Duodenal mucosa (tissue), 2 donors: ENCODE results near the gene PLEKHA5.
"Not testable (repeated sequence)": the region's sequence is repeated elsewhere in the genome, so short reads cannot be mapped to it uniquely, and the experiment has no call there.

Experiments used
- H3K27ac ChIP-seq: one replicate; pipeline ENCODE4 v1.7.0; 2013; ENCODE audit warnings: low read depth, low read length
- H3K27me3 ChIP-seq, 2 donors: one replicate each; pipeline ENCODE4 v1.7.0; 2013; ENCODE audit warnings: low read length in 2 of 2, control low read depth in 1 of 2; ENCODE audit not compliant: insufficient read depth in 2 of 2, control insufficient read depth in 1 of 2
- H3K36me3 ChIP-seq, 2 donors: one replicate each; pipeline ENCODE4 v1.7.0; 2013; ENCODE audit warnings: low read length in 2 of 2, control low read depth in 1 of 2; ENCODE audit not compliant: insufficient read depth in 2 of 2, control insufficient read depth in 1 of 2
- H3K4me1 ChIP-seq, 2 donors: one replicate each; pipeline ENCODE4 v1.7.0; 2013; ENCODE audit warnings: low read length in 2 of 2, control low read depth in 1 of 2; ENCODE audit not compliant: insufficient read depth in 2 of 2, control insufficient read depth in 1 of 2
- H3K4me3 ChIP-seq, 2 donors: one replicate each; pipeline ENCODE4 v1.7.0; 2013; ENCODE audit warnings: low read length in 2 of 2, low read depth in 1 of 2
- H3K9ac ChIP-seq, 2 donors: one replicate each; pipeline ENCODE4 v1.7.0; 2013; ENCODE audit warnings: low read length in 2 of 2, low read depth in 1 of 2
- H3K9me3 ChIP-seq, 2 donors: one replicate each; pipeline ENCODE4 v1.7.0; 2013; ENCODE audit warnings: low read length in 2 of 2, control low read depth in 1 of 2; ENCODE audit not compliant: control insufficient read depth in 1 of 2

PLEKHA5 gene

GRCh38 chr12:19129486-19130223 is at the start of gene PLEKHA5:
Gene PLEKHA5 (plus strand): TSS chr12:19129733. CDS start chr12:19129800, 67 bp downstream.
- Histone ChIP-seq H3K36me3 (no peaks in the 10 kb centered on the region), H3K27ac (peak within 1 kb of the TSS; percentile 78), H3K27me3 (no peaks in the 10 kb centered on the region), H3K9ac (peak within 1 kb of the TSS; percentile 76 to 87), H3K4me1 (peaks cover 5 to 6% of the 10 kb centered on the region in 2 donors), H3K4me3 (peak within 1 kb of the TSS; percentile 92 to 95), H3K9me3 (peaks cover 6 to 9% of the 10 kb centered on the region in 2 donors)

- no peak overlapping the region for H3K4me3 ChIP-seq
- H3K27me3 ChIP-seq = no peaks in the 10 kb centered on the region
- no peak overlapping the region for H3K9ac ChIP-seq
- H3K9me3 ChIP-seq = no peaks in the 10 kb centered on the region
- H3K27ac ChIP-seq = no peak overlapping the region
- no peaks in the 10 kb centered on the region for H3K4me1 ChIP-seq
- H3K36me3 ChIP-seq = no peaks in the 10 kb centered on the region
Observed at GRCh38 chr12:19080918-19081317, 48.6 kb upstream of the PLEKHA5 start.

GRCh38 chr12:19082365-19082911 is 47.1 kb upstream of the PLEKHA5 start:
- Histone ChIP-seq H3K9me3 (no peaks in the 10 kb centered on the region), H3K4me1 (no peaks in the 10 kb centered on the region), H3K27me3 (no peaks in the 10 kb centered on the region), H3K4me3 (no peak overlapping the region), H3K9ac (no peak overlapping the region), H3K27ac (no peak overlapping the region), H3K36me3 (no peaks in the 10 kb centered on the region)

- Histone ChIP-seq H3K36me3 (no peaks in the 10 kb centered on the region), H3K27me3 (no peaks in the 10 kb centered on the region), H3K27ac (no peak overlapping the region), H3K9ac (no peak overlapping the region), H3K9me3 (no peaks in the 10 kb centered on the region), H3K4me1 (no peaks in the 10 kb centered on the region), H3K4me3 (no peak overlapping the region)
Observed at GRCh38 chr12:19084547-19084946, 45.0 kb upstream of the PLEKHA5 start.

- Histone ChIP-seq H3K9me3 (no peaks in the 10 kb centered on the region), H3K27me3 (no peaks in the 10 kb centered on the region), H3K9ac (no peak overlapping the region), H3K4me1 (no peaks in the 10 kb centered on the region), H3K36me3 (no peaks in the 10 kb centered on the region), H3K4me3 (no peak overlapping the region), H3K27ac (no peak overlapping the region)
Observed at GRCh38 chr12:19085090-19085489, 44.4 kb upstream of the PLEKHA5 start.

GRCh38 chr12:19088606-19089005 is 40.9 kb upstream of the PLEKHA5 start:
- no peaks in the 10 kb centered on the region for H3K27me3 ChIP-seq
- H3K27ac ChIP-seq = no peak overlapping the region
- no peaks in the 10 kb centered on the region for H3K36me3 ChIP-seq
- H3K4me3 ChIP-seq = no peak overlapping the region
- H3K4me1 ChIP-seq = no peaks in the 10 kb centered on the region
- no peaks in the 10 kb centered on the region for H3K9me3 ChIP-seq
- H3K9ac ChIP-seq = no peak overlapping the region

- H3K27me3 ChIP-seq, H3K36me3 ChIP-seq, H3K9ac ChIP-seq, H3K9me3 ChIP-seq, H3K4me1 ChIP-seq, H3K4me3 ChIP-seq, H3K27ac ChIP-seq: not testable (repeated sequence)
Observed at GRCh38 chr12:19092482-19092881, 37.1 kb upstream of the PLEKHA5 start.

- Histone ChIP-seq H3K27me3 (no peaks in the 10 kb centered on the region), H3K4me3 (no peak overlapping the region), H3K27ac (no peak overlapping the region), H3K4me1 (no peaks in the 10 kb centered on the region), H3K36me3 (no peaks in the 10 kb centered on the region), H3K9ac (no peak overlapping the region), H3K9me3 (no peaks in the 10 kb centered on the region)
Observed at GRCh38 chr12:19093218-19093617, 36.3 kb upstream of the PLEKHA5 start.

- H3K4me3 ChIP-seq = peak overlapping the region; percentile 6 to 32
- no peaks in the 10 kb centered on the region for H3K9me3 ChIP-seq
- H3K27ac ChIP-seq = no peak overlapping the region
- H3K27me3 ChIP-seq = no peaks in the 10 kb centered on the region
- H3K9ac ChIP-seq = no peak overlapping the region
- no peaks in the 10 kb centered on the region for H3K36me3 ChIP-seq
- no peaks in the 10 kb centered on the region for H3K4me1 ChIP-seq
Observed at GRCh38 chr12:19095331-19095730, 34.2 kb upstream of the PLEKHA5 start.

GRCh38 chr12:19095756-19096480 is 33.6 kb upstream of the PLEKHA5 start:
- Histone ChIP-seq H3K9ac (no peak overlapping the region), H3K36me3 (no peaks in the 10 kb centered on the region), H3K4me3 (peak overlapping the region; percentile 6 to 32), H3K27ac (no peak overlapping the region), H3K27me3 (no peaks in the 10 kb centered on the region), H3K9me3 (no peaks in the 10 kb centered on the region), H3K4me1 (no peaks in the 10 kb centered on the region)
